ENCODE measurements around the gene RNF126. TPM values are rescaled to one million over a fixed set of nuclear protein-coding genes. Genes with fewer than 3 reads are reported as not detected.
"Not testable (repeated sequence)": the region's sequence is repeated elsewhere in the genome, so short reads cannot be mapped to it uniquely, and the experiment has no call there.

RNF126 gene
- total and polyA plus RNA-seq, 9 donors, result 13.2 to 36.0 (median 29.6) TPM

GRCh38 chr19:611481-611868 lies 51.5 kb downstream of the RNF126 start:
- Histone ChIP-seq H3K36me3 (ENCODE audit: control insufficient read depth, insufficient read depth, low read length) (no peaks in the 10 kb centered on the region), H3K27ac (ENCODE audit: low read length) (no peak overlapping the region), H3K4me1 (ENCODE audit: control insufficient read depth, insufficient read depth, low read length) (peaks cover 26% of the 10 kb centered on the region), H3K9me3 (replicated peaks; ENCODE audit: control insufficient read depth, low read depth, low read length) (no peaks in the 10 kb centered on the region), H3K27me3 (ENCODE audit: control insufficient read depth, insufficient read depth, low read length) (peaks cover 13% of the 10 kb centered on the region), H3K4me3 (ENCODE audit: low read length) (no peak overlapping the region)
- no peak for DNase-seq
- 28% methylated on average over 5 of the region's 13 CpGs for WGBS (ENCODE audit: insufficient coverage)

- 17% methylated on average over 35 of the region's 36 CpGs for WGBS (ENCODE audit: insufficient coverage)
- H3K27me3 ChIP-seq (ENCODE audit: control insufficient read depth, insufficient read depth, low read length), result peaks cover 13% of the 10 kb centered on the region
- no peaks in the 10 kb centered on the region for H3K9me3 ChIP-seq (replicated peaks; ENCODE audit: control insufficient read depth, low read depth, low read length)
- peaks cover 26% of the 10 kb centered on the region for H3K4me1 ChIP-seq (ENCODE audit: control insufficient read depth, insufficient read depth, low read length)
- DNase-seq, result peak; percentile 64
- no peaks in the 10 kb centered on the region for H3K36me3 ChIP-seq (ENCODE audit: control insufficient read depth, insufficient read depth, low read length)
- no peak overlapping the region for H3K27ac ChIP-seq (ENCODE audit: low read length)
- no peak overlapping the region for H3K4me3 ChIP-seq (ENCODE audit: low read length)
These were observed 52.1 kb downstream of the RNF126 start for GRCh38 chr19:610801-611480.

- Histone ChIP-seq H3K36me3 (ENCODE audit: control insufficient read depth, insufficient read depth, low read length) (no peaks in the 10 kb centered on the region), H3K27me3 (ENCODE audit: control insufficient read depth, insufficient read depth, low read length) (peaks cover 9% of the 10 kb centered on the region), H3K27ac (ENCODE audit: low read length) (no peak overlapping the region), H3K4me1 (ENCODE audit: control insufficient read depth, insufficient read depth, low read length) (peaks cover 26% of the 10 kb centered on the region), H3K4me3 (ENCODE audit: low read length) (no peak overlapping the region), H3K9me3 (replicated peaks; ENCODE audit: control insufficient read depth, low read depth, low read length) (no peaks in the 10 kb centered on the region)
- WGBS (ENCODE audit: insufficient coverage), result 57% methylated on average over 34 of the region's 38 CpGs
- peak; percentile 27 for DNase-seq
These were observed 52.8 kb downstream of the RNF126 start for GRCh38 chr19:610071-610800.

- no peak overlapping the region for H3K27ac ChIP-seq (ENCODE audit: low read length)
- no peaks in the 10 kb centered on the region for H3K9me3 ChIP-seq (replicated peaks; ENCODE audit: control insufficient read depth, low read depth, low read length)
- WGBS (ENCODE audit: insufficient coverage), result 70% methylated on average over 15 of the region's 22 CpGs
- peak; percentile 59 for DNase-seq
- H3K36me3 ChIP-seq (ENCODE audit: control insufficient read depth, insufficient read depth, low read length), result no peaks in the 10 kb centered on the region
- no peak overlapping the region for H3K4me3 ChIP-seq (ENCODE audit: low read length)
- peaks cover 3% of the 10 kb centered on the region for H3K27me3 ChIP-seq (ENCODE audit: control insufficient read depth, insufficient read depth, low read length)
- peaks cover 26% of the 10 kb centered on the region for H3K4me1 ChIP-seq (ENCODE audit: control insufficient read depth, insufficient read depth, low read length)
These were observed 54.0 kb downstream of the RNF126 start for GRCh38 chr19:609004-609346.

- no peak overlapping the region for H3K4me3 ChIP-seq (ENCODE audit: low read length)
- H3K27me3 ChIP-seq (ENCODE audit: control insufficient read depth, insufficient read depth, low read length), result peaks cover 3% of the 10 kb centered on the region
- no peak for DNase-seq
- H3K36me3 ChIP-seq (ENCODE audit: control insufficient read depth, insufficient read depth, low read length), result no peaks in the 10 kb centered on the region
- no peaks in the 10 kb centered on the region for H3K9me3 ChIP-seq (replicated peaks; ENCODE audit: control insufficient read depth, low read depth, low read length)
- WGBS (ENCODE audit: insufficient coverage), result 71% methylated on average over 25 of the region's 30 CpGs
- H3K27ac ChIP-seq (ENCODE audit: low read length), result no peak overlapping the region
- H3K4me1 ChIP-seq (ENCODE audit: control insufficient read depth, insufficient read depth, low read length), result peaks cover 26% of the 10 kb centered on the region
These were observed 54.6 kb downstream of the RNF126 start for GRCh38 chr19:608155-609003.

- no peaks in the 10 kb centered on the region for H3K36me3 ChIP-seq (ENCODE audit: control insufficient read depth, insufficient read depth, low read length)
- no peaks in the 10 kb centered on the region for H3K27me3 ChIP-seq (ENCODE audit: control insufficient read depth, insufficient read depth, low read length)
- DNase-seq, result no peak
- H3K9me3 ChIP-seq (replicated peaks; ENCODE audit: control insufficient read depth, low read depth, low read length), result no peaks in the 10 kb centered on the region
- 84% methylated on average over 30 of the region's 30 CpGs for WGBS (ENCODE audit: insufficient coverage)
- no peak overlapping the region for H3K27ac ChIP-seq (ENCODE audit: low read length)
- no peak overlapping the region for H3K4me3 ChIP-seq (ENCODE audit: low read length)
- peaks cover 26% of the 10 kb centered on the region for H3K4me1 ChIP-seq (ENCODE audit: control insufficient read depth, insufficient read depth, low read length)
These were observed 55.5 kb downstream of the RNF126 start for GRCh38 chr19:607301-608154.

- H3K36me3 ChIP-seq (ENCODE audit: control insufficient read depth, insufficient read depth, low read length); DNase-seq; H3K4me3 ChIP-seq (ENCODE audit: low read length); H3K9me3 ChIP-seq (replicated peaks; ENCODE audit: control insufficient read depth, low read depth, low read length); H3K27ac ChIP-seq (ENCODE audit: low read length); H3K27me3 ChIP-seq (ENCODE audit: control insufficient read depth, insufficient read depth, low read length): not testable (repeated sequence)
- peaks cover 18% of the 10 kb centered on the region for H3K4me1 ChIP-seq (ENCODE audit: control insufficient read depth, insufficient read depth, low read length)
- 68% methylated on average over 6 of the region's 34 CpGs for WGBS (ENCODE audit: insufficient coverage)
These were observed 57.7 kb downstream of the RNF126 start for GRCh38 chr19:605061-605971.

GRCh38 chr19:604355-604754 lies 58.7 kb downstream of the RNF126 start:
- Histone ChIP-seq H3K27me3 (ENCODE audit: control insufficient read depth, insufficient read depth, low read length) (no peaks in the 10 kb centered on the region), H3K36me3 (ENCODE audit: control insufficient read depth, insufficient read depth, low read length) (no peaks in the 10 kb centered on the region), H3K9me3 (replicated peaks; ENCODE audit: control insufficient read depth, low read depth, low read length) (no peaks in the 10 kb centered on the region), H3K27ac (ENCODE audit: low read length) (no peak overlapping the region), H3K4me1 (ENCODE audit: control insufficient read depth, insufficient read depth, low read length) (peaks cover 8% of the 10 kb centered on the region), H3K4me3 (ENCODE audit: low read length) (no peak overlapping the region)
- no peak for DNase-seq
- WGBS (ENCODE audit: insufficient coverage), result 87% methylated on average over 8 of the region's 11 CpGs

- not testable (repeated sequence) for H3K27ac ChIP-seq (ENCODE audit: low read length); DNase-seq; H3K4me3 ChIP-seq (ENCODE audit: low read length); H3K27me3 ChIP-seq (ENCODE audit: control insufficient read depth, insufficient read depth, low read length); H3K36me3 ChIP-seq (ENCODE audit: control insufficient read depth, insufficient read depth, low read length); H3K9me3 ChIP-seq (replicated peaks; ENCODE audit: control insufficient read depth, low read depth, low read length); H3K4me1 ChIP-seq (ENCODE audit: control insufficient read depth, insufficient read depth, low read length)
- WGBS (ENCODE audit: insufficient coverage), result 96% methylated on average over 13 of the region's 20 CpGs
These were observed 59.2 kb downstream of the RNF126 start for GRCh38 chr19:603779-604178.

Data from muscle of leg (tissue), 11 donors.